BJ (cell line): ENCODE data around the gene MRPL28. TPM values are rescaled to one million over a fixed set of nuclear protein-coding genes. Genes with fewer than 3 reads are reported as not detected.

ENCODE experiments used
- CTCF ChIA-PET: fragments of 350-600 bp; formaldehyde crosslinking; extraction: SDS; loops from one replicate; lab custom pipeline; 2021; ENCODE audit warnings: antibody characterized with exemption, inconsistent platforms; lab: Yijun Ruan, JAX
- POLR2A ChIA-PET: fragments of 300-600 bp; sonication (Branson Sonifier 250); formaldehyde crosslinking; extraction: SDS; loops from one replicate; lab custom pipeline; 2021; ENCODE audit warnings: antibody characterized with exemption; lab: Charles Lee
- DNase-seq: peaks from one replicate; pipeline ENCODE4 v3.0.0-alpha.2; 2011; ENCODE audit warnings: low read depth
- H3K27me3 ChIP-seq: 2 replicates; pipeline ENCODE4 v1.6.0; 2011; ENCODE audit warnings: low read length; ENCODE audit not compliant: control insufficient read depth, insufficient read depth
- H3K36me3 ChIP-seq: 2 replicates; pipeline ENCODE4 v1.5.1; 2011; ENCODE audit warnings: low read length; ENCODE audit not compliant: control insufficient read depth, insufficient read depth
- H3K4me3 ChIP-seq: 2 replicates; pipeline ENCODE4 v1.5.1; 2011; ENCODE audit warnings: low read depth, mild to moderate bottlenecking, control low read depth, low read length
- CTCF ChIP-seq: IDR thresholded peaks from 2 replicates; pipeline ENCODE4 v1.5.1; 2011; ENCODE audit warnings: low read depth, mild to moderate bottlenecking, control low read depth, inconsistent platforms, low read length, moderate library complexity; ENCODE audit not compliant: insufficient read depth
- polyA plus RNA-seq: library from polyadenylated mRNA; depleted of rRNA; stranded (reverse); fragments of >200 nt; gene quantifications from 2 replicates; pipeline ENCODE4 v1.2.3, GENCODE V29; 2011

Gene MRPL28
- polyA plus RNA-seq, 1 experiment = 188 TPM

- CTCF ChIA-PET = no interaction called here
Observed at GRCh38 chr16:359067-359763, 11.1 kb downstream of the MRPL28 start.

GRCh38 chr16:356741-357140, 13.6 kb downstream of the MRPL28 start:
- no peak overlapping the region for H3K4me3 ChIP-seq
- no peak for DNase-seq
- H3K27me3 ChIP-seq = no peaks in the 10 kb centered on the region
- TF ChIP-seq CTCF = no peak
- no peaks in the 10 kb centered on the region for H3K36me3 ChIP-seq
- CTCF ChIA-PET = interaction anchor here (0.8 kb wide), 1 partner anchor 8 kb away, joined by 3 read pairs; no protein-coding TSS in a partner anchor
- POLR2A ChIA-PET = no interaction called here

More at GRCh38 chr16:359067-359763, 11.1 kb downstream of the MRPL28 start:
- DNase-seq = no peak
- Histone ChIP-seq H3K36me3 (no peaks in the 10 kb centered on the region), H3K27me3 (no peaks in the 10 kb centered on the region), H3K4me3 (no peak overlapping the region)
- POLR2A ChIA-PET = no interaction called here
- no peak for TF ChIP-seq CTCF

GRCh38 chr16:354971-355461, 15.3 kb downstream of the MRPL28 start:
- ChIA-PET POLR2A (no interaction called here), CTCF (no interaction called here)
- no peak overlapping the region for H3K4me3 ChIP-seq
- no peaks in the 10 kb centered on the region for H3K27me3 ChIP-seq
- no peak for TF ChIP-seq CTCF
- DNase-seq = no peak
- H3K36me3 ChIP-seq = peaks cover 1% of the 10 kb centered on the region; the same call in 1 of the 2 replicates

- CTCF ChIA-PET = interaction anchor here (1.0 to 1.2 kb wide), 2 partner anchors 8 to 247 kb away, joined by 3 to 5 read pairs; no protein-coding TSS in a partner anchor
- DNase-seq = no peak
- peaks cover 1% of the 10 kb centered on the region; the same call in 1 of the 2 replicates for H3K36me3 ChIP-seq
- H3K27me3 ChIP-seq = no peaks in the 10 kb centered on the region
- H3K4me3 ChIP-seq = no peak overlapping the region
- TF ChIP-seq CTCF = no peak
- POLR2A ChIA-PET = no interaction called here
Observed at GRCh38 chr16:354291-354881, 16.0 kb downstream of the MRPL28 start.
